Measurements from ENCODE around the gene RFC2.

DNA sequence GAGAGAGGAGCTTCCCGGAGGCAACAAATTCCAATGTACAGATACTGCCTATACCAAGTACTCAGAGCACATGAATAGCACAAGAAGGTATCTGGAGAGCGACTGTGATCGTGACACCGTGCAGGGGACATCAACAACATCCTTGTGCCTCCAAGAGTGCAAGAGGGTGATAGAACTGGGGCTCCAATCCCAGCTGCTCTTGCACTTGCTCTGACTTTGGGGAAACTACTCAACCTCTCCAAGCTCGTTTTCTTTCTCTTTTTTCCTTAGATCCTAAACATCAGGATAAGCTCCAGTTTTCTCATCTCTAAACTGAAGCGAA, 12.1 kb downstream of the RFC2 start:
- TF ChIP-seq EZH2 (IDR thresholded peaks at IDR 0.05; ENCODE audit: insufficient read depth, poor library complexity, severe bottlenecking), result no peak
- TF ChIP-seq EZH2phosphoT487 (IDR thresholded peaks at IDR 0.05; ENCODE audit: insufficient read depth, low read depth), result no peak

All from GM23248 (cell line).